Femur (tissue), 1 donor: ENCODE results near the gene NR2C2.

Experiments
- DNase-seq: peaks from one replicate; pipeline ENCODE4 v3.0.0-alpha.2; 2017

Gene NR2C2

GRCh38 chr3:15032650-15033049 is 85.3 kb downstream of the NR2C2 start:
- DNase-seq: no peak

GRCh38 chr3:15033103-15033502 is 85.7 kb downstream of the NR2C2 start:
- DNase-seq: no peak

- DNase-seq: no peak
Observed at GRCh38 chr3:15038306-15038705, 90.9 kb downstream of the NR2C2 start.

- no peak for DNase-seq
Observed at GRCh38 chr3:15040844-15041243, 93.5 kb downstream of the NR2C2 start.

GRCh38 chr3:15041950-15042349 is 94.6 kb downstream of the NR2C2 start:
- no peak for DNase-seq

- DNase-seq: no peak
Observed at GRCh38 chr3:15042936-15043335, 95.6 kb downstream of the NR2C2 start.

- DNase-seq: no peak
Observed at GRCh38 chr3:15043408-15044171, 96.2 kb downstream of the NR2C2 start.

- no peak for DNase-seq
Observed at GRCh38 chr3:15044326-15044725, 96.9 kb downstream of the NR2C2 start.

GRCh38 chr3:15045667-15046066 is 98.3 kb downstream of the NR2C2 start:
- DNase-seq: no peak

- no peak for DNase-seq
Observed at GRCh38 chr3:15049584-15049983, 102.2 kb downstream of the NR2C2 start.

GRCh38 chr3:15050405-15051092 is 103.2 kb downstream of the NR2C2 start:
- no peak for DNase-seq

GRCh38 chr3:15051531-15051930 is 104.1 kb downstream of the NR2C2 start:
- no peak for DNase-seq

- no peak for DNase-seq
Observed at GRCh38 chr3:15052335-15053242, 105.2 kb downstream of the NR2C2 start.

GRCh38 chr3:15053541-15053940 is 106.2 kb downstream of the NR2C2 start:
- no peak for DNase-seq

- no peak for DNase-seq
Observed at GRCh38 chr3:15055019-15055557, 107.7 kb downstream of the NR2C2 start.

- DNase-seq: no peak
Observed at GRCh38 chr3:15056676-15057404, 109.5 kb downstream of the NR2C2 start.

- no peak for DNase-seq
Observed at GRCh38 chr3:15060029-15060428, 112.6 kb downstream of the NR2C2 start.

GRCh38 chr3:15063238-15063637 is 115.9 kb downstream of the NR2C2 start:
- no peak for DNase-seq

GRCh38 chr3:15063656-15064286 is 116.4 kb downstream of the NR2C2 start:
- DNase-seq: no peak

- peak; percentile 37 for DNase-seq
Observed at GRCh38 chr3:15064299-15064834, 117.0 kb downstream of the NR2C2 start.

- DNase-seq: peak; percentile 94
Observed at GRCh38 chr3:15064835-15065549, 117.6 kb downstream of the NR2C2 start, which contains the start of gene MRPS25. Gene MRPS25, minus strand, starts transcription at chr3:15065315. Its CDS starts 121 bp downstream, at chr3:15065194.
